HG03520 (cell line): ENCODE data around the gene GNAT1.

Experiments used
- ATAC-seq: cut with Tn5 transposase; IDR thresholded peaks from one replicate; pipeline ENCODE4 v1.9.1; 2021; ENCODE audit warnings: mild to moderate bottlenecking, moderate library complexity; ENCODE audit not compliant: unreplicated experiment

GNAT1 gene

DNA sequence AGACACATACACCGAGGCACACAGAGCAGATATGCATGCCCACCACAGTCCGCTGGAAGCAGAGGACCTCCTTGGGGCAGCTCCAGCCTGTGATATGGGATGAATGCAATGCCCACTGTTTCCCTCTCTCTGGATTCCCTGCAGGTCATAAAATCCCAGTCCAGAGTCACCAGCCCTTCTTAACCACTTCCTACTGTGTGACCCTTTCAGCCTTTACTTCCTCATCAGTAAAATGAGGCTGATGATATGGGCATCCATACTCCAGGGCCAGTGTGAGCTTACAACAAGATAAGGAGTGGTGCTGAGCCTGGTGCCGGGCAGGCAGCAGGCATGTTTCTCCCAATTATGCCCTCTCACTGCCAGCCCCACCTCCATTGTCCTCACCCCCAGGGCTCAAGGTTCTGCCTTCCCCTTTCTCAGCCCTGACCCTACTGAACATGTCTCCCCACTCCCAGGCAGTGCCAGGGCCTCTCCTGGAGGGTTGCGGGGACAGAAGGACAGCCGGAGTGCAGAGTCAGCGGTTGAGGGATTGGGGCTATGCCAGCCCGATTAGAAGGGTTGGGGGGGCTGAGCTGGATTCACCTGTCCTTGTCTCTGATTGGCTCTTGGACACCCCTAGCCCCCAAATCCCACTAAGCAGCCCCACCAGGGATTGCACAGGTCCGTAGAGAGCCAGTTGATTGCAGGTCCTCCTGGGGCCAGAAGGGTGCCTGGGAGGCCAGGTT is at the start of gene GNAT1:
TSS of gene GNAT1 (plus strand) at position 675 of the 725 bp plus-strand sequence. CDS start 116 bp downstream, outside the sequence.
- no peak for ATAC-seq

DNA sequence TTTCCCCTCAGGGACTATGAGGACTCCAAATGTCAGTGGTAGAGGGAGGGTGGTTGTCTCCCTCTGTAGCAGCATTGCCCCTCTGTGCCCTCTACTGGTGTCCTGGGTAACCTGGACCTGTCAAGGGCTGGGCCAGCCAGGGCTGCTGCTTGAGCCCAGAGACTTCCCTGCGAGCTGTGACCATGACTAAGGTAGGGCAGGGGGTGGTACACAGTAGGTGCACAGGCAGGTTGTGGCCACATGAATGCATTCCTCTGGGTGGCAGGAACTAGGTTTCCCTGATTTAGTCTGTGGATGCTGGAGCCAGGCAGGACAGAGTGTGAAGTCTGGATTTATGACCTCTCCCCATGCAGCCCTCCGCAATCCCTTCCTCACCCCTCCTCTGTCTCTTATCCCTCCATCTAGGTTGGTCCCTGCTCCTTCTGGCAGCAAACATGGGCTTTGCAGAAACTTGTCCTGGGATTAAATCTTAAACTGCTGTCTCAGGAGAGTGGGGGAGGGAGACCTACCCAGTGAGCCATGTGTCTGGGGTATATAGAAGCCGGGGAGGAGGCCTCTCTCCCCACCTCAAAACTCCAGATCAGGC is 45.0 kb upstream of the GNAT1 start:
- ATAC-seq, result no peak

DNA sequence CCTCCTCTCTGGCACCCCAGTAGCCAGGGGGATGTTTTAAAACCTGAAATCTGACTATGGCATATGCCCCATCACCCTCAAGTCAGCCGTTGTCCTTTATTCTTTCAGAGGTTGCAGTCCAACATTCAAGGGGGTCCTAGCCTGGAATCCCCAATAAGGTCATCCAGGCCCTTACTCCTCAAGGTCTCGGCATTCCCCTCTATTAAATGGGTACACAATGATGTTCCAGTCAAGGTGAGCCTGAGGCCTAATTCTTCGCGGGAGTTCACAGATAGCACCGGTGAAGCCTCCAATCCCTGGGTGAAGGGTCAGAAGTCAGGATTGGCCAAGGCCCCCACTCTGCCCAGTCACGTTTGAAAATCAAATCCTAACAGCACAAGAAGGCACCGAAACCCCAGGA is 44.4 kb upstream of the GNAT1 start:
- no peak for ATAC-seq

DNA sequence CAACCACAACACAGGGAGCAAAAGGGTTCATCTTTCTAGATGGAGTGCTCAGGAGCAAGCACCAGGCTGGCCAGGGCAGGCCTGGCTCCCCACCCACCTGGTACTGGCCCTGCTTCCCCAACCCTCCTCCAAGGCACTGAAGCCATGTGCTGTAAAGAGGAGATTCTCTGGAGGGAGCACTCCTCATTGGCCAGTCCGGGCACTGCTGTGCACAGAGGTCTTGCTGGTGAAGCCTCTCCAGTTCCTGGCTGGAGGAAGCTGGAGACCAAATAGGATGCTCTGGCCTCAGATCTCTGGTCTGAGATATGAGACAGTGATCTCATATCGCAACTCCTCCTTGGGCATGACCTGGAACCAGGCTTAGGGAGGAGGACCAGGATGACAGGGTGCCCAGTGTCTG is 44.0 kb upstream of the GNAT1 start:
- ATAC-seq, result no peak

DNA sequence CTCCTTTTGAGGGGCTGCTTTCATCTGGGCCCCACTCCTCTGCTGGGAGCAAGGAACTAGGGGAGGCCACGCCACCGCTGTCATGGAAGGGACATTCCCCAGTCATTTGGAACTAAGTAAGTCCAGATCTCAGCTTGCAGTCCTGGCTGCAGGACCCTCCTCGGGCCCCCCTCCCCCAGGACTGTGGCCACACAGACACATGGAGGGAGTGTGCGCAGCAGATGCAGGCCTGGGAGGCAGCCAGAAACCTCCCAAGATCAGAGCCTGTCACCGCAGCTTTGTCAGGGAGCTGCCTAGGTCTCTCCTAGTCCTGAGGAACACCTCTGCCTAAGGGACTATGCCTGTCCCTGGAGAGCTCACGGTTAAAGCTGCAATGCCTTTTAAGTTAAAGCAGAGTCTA is 43.5 kb upstream of the GNAT1 start:
- no peak for ATAC-seq

DNA sequence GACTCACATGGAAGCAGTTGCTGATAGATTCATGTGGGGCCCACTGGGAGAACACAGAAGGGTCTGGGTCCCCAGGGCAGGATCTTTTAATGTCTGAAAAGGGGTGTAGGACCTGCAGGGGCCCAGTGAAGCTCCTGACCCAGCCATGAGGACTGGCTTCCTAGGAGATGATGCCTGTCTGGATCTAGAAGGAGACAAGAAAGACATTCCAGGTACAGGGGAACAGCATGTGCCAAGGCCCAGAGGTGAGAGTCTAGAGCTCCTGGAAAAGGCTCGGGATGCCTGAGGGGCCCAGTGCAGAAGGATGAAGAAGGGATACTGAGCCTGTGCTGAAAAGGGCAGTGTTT is 41.0 kb upstream of the GNAT1 start:
- ATAC-seq, result no peak

DNA sequence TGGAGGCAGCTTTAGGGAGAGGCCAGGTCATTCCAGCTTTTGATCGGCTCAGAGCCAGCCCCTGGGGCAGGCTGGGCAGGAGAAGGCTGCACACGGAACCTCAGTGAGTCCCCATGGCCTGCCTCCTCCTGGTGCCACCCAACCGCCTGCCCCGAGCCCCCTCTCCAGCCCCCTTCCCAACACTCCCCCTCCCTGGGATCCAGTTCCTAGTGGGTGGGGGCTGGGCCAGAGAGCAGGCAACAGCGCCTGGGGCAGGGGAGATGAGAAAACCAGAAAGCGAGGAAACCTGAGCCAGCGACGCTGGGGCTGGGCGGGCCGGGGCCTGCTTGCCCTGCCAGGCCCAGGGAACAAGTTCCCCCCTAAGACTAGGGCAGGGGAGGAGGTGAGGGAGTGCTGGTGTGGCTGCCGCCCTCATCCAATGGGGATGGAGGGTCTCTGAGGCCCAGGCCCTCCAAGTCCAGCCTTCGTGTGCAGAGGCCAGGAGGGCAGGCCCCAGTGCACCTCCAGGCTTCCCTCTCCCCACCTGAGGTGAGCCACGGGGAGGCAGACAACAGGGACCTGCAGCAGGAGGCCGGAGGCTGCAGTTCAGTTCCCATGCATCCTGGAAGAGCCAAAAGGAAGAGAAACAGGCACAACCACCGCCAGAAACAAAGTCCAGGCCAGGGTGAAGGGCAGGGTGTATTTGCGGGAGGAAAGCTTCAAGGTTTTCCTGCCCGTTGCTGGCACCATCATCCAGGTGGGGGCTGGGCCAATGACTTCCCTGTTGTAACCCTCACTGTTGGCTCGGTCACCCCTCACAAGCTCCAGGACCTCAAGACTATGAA is 40.3 kb upstream of the GNAT1 start:
- no peak for ATAC-seq

DNA sequence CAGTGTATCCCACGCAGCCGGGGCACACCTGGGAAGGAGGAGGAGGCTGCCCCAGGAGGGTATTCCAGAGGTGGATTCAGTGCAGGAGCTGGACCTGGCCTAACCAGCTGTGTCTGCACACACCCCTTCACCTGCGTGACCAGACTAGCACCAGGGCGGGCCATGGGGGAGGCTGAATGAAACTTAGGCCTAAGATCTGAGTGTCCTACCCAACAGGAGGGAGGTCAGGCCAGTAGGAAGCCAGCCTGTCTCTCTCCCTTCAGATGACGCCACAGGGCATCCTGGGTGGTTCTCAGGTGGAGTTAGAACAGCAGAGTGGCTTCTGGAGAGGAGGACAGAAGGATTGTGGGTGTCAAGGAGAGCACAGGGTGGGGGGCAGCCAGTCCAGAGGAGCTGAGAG is 39.7 kb upstream of the GNAT1 start:
- ATAC-seq, result no peak

DNA sequence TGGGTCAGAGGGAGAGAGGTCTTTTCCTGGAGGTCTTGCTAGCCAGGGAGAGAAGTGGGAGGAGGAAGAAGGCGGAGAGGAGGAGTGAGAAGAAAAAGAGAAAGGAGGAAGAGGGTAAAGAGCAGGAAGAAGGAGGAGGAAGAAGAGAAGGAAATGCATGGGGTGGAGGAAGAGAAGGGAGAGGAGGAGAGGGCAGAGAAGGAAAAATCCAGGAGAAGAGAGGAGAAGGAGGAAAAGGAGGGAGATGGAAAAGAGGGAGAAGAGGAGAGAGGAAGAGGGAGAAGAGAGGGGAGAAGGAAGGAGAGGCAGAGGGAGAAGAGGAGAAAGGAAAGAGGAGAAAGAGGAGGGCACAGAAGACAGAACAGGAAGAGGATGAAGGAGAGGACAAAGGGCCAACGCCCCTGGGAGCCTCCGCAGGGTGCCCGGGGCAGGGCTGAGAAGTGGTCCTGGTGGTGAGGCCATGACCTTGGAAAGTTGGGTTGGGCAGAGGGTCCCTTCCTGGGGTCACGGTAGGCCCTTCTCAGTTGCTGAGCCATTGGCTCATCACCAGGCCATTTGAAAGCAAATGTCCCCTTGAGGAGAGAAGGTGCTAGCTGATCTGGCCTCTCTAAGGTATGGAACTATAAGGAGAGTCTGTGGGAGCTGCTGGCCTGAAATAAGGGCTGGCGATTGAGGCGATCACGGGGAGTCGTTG is 37.5 kb upstream of the GNAT1 start:
- no peak for ATAC-seq

DNA sequence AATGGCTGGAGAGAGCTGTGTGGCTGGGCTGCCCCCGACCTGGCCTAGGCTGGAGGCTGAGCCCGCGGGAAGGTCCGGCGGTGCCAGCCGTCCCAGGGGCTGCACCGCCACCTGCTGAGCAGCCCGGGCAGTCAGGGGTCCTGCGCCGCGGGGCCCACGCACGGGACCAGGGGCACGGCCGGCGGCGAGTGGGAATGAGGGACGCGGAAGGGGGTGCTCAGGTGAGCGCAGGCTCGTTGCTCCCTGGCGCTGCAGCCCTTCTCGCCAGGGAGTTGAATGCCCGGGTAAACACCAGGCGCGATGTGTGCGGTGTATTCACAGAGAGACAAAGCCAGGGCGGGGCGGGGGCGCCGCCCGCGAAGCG is 37.0 kb upstream of the GNAT1 start:
- ATAC-seq, result no peak

DNA sequence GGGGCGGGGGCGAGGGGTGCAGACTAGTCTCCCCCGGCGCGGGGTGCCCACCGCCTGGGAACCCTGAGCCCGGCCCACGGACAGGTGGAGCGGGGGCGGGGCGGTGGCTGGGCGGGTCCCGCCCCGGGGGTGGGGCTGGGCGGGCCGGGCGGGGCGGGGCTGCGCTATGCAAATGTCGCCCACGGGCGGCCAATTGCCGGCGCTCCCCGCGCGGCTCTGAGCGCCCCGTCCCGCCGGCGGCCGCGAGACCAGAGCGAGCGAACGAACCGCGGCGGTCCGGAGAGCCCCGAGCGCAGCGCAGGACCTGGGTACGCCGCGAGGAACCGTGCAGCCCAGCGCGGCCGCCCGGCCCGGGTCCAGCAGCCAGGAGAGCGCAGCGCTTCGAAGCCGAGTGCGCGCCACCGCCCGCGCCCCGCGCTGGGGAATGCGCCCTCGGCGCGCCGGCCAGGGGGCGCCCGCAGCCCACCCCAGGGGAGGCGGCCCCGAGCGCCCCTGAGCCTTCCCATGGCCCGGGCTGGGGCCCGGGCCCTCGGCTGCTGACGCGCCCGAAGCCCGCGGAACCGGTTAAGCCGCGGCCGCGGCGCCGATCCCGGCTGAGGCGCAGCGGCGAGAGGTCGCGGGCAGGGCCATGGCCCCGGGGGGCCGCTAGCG is 36.4 kb upstream of the GNAT1 start, which contains the start of gene SEMA3F:
TSS of gene SEMA3F (plus strand) at position 485 of the 651 bp plus-strand sequence. CDS start 4,299 bp downstream, outside the sequence.
- peak; percentile 62 for ATAC-seq

DNA sequence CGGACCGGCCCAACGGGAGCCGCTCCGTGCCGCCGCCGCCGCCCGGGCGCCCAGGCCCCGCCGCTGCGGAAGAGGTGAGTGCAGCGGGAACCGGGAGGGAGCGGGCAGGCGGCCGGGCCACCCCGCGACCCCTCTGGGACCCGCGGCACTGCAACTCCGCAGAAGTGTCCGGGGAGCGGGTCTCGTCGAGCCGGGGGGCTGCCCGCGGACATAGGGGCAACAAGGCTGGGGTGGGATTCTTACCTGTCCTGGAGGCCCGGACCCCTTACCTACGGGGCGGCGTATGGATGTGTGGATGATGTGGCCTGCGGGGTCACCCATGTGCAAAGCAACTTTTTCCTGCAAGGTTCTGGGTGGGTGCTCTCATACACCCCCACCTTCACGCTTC is 35.9 kb upstream of the GNAT1 start:
- no peak for ATAC-seq

DNA sequence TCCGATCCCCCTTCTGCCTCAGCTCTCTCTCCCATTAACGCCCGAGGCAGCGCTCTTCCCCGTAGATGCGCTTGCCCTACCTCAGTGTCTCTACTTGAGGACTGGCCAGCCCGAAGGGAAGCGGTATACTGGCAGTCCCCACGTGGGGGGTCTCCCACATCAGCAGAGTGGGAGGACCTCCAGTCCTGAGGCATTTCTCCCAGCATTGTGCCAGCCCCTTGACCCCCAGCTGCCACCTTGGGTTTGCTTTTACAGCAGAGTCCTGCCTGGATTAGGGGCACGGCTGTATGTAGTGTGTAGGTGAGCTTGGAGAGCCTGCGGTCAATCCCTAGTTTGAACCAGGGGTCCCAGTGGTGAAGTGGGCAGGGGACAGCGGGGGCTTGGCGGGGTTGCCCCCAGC is 35.5 kb upstream of the GNAT1 start:
- ATAC-seq, result no peak

DNA sequence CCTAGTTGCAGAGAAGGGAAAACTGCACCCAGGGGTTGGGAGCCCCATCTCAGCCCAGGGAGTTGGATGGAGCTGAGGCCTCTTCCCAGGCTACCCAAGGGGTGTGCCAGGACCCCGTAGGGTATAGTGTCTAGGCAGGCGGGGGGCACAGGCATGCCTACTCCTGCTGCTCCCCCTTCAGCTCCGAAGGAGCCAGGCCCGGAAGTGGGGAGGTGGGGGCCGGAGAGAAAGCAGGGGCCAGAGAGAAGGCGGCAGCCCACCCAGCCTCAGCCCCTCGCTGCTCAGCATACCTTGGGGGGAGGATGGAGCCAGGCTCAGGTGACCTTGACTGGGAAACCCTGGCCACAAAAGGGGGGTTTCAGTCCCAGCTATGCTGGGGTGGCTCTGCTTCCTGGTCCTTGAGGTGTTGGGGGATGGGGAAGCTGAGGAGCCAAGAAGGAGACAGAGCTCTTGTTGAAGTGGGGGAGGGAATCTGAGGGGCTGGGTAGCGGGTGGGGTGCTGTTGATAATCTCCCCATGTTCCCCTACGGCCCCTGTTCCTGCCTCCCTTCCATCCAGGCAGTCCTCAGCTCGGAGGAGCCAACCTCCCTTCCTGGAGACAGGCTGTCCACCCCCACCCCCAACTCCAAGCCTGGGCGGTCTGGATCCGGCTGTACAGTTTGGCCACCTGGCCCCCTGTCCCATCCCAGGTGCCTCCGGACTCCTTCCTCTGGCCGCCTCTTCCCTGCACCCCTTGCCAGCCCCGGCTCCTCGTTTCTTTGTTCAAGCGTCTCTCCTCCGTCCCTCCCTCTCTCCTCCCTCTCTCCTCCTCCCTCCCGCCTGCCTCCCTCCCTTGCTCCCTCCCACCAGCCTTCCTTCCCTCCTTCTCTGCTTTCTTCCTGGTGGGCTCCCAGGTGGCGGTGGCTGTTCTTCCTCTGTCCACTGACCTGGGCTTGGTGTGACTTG is 34.6 kb upstream of the GNAT1 start:
- ATAC-seq, result no peak

DNA sequence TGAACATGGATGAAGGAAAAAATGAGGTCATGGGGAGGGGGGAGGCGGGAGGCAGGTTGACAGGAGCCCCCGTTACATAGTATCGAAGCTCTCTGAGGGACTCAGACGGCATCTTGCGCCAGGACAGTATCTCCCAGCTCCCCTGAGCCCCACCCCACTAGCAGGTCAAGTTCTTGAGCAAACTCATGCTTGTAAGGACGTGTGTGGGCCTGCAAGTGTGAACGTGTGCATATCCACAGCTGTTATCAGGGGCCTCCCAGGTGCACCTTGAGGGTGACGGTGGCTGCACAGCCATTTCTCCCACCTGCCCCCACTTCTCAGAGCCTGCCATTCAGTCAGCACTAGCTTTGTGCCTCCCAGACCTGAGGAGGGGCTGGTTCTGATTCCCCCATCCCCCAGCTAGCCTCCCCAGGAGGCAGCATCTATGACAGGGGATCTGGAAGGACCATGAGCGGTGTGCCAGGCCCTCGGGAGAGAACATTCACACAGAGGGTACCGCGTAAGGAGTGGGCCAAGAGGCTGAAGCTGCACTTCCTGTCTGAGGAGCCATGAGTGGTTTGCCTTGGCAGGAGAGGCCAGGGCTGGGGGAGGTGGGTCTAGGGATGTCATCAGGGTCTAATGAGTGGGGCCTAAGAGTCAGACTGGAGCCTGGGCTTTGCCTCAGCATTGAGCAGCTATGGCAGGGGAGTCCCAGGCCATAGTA is 33.4 kb upstream of the GNAT1 start:
- no peak for ATAC-seq

DNA sequence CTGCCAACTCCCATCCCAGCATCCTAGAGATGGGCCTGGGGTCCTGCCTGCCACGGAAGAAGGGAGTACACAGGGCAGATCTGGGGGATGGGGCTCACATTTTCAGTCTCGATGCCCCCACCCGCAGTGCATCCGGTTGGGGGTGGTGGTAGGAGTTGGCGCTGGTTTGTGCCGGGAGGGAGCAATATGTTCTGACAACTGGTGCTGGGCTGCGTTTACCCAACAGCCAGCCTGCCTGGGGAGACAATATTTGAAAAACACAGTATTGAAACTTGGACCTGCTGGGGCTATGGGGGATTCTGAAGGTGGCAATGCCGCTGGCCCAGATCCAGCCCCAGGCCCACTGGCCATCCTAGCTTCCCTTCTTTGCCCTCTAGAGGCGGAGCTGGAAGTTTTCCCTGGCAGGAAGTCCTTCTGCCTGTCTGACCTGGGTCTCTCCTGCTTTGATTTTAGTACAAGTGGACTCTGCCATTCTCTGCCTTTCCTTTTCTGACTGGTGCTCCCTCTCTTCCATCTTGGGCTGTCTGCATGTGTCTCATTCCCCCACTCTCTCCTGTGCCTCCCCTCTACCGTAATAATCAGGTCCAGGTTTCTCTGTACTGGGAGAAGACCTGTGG is 32.8 kb upstream of the GNAT1 start:
- no peak for ATAC-seq

DNA sequence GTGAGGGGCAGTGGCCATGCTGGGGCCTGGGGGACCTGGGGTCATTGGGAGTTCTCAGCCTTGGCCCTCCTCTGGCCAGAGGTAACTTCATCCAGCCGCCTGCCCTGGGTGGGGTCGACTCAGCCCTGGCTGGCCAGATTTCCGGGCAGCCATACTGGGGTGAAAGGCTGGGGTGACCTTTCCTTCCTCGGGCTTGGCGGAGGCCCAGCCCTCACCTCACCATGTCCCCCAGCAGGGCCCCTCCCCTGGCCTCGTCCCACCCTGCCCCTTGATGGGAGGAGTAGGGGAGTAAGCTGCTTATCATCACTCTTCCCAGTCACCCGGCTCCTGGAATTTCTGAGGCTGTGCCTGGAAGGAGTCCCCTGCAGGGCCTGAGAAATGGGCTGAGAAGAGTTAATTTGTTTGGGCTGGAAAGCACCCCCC is 30.8 kb upstream of the GNAT1 start:
- no peak for ATAC-seq

DNA sequence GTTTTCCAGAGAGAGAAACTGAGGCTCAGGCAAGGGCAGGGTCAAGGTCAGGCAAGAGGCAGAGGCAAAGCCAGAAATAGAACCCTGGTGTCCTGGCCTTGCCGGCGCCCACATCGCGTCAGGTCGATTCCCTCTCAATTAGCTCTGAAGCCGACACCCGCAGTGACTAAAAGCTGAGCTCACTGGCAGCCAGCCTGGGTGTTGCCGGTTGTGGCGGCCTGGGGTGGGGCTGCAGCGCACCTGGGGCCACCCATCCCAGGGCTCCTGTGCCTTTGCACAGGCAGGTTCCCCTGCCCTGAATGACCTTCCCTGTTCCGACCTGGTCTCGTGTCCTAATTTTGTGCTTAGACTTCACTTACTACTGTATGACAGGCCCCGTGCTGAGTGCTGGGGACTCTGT is 30.1 kb upstream of the GNAT1 start:
- no peak for ATAC-seq
